HL-60 (cell line): Measurements from ENCODE around the gene VPS9D1.

ENCODE experiments used
- DNase-seq, 2 experiments: peaks; one replicate each; pipeline ENCODE4 v3.0.0-alpha.2; 2010 to 2020; ENCODE audit warnings: low read depth in 1 of 2, low spot score in 1 of 2
- H3K27ac ChIP-seq: fragments of 250-450 bp; sonication (Bioruptor Pico); replicated peaks from 2 replicates; pipeline ENCODE4 v1.5.1; 2020; ENCODE audit warnings: mild to moderate bottlenecking, moderate library complexity
- H3K27me3 ChIP-seq: fragments of 250-450 bp; sonication (Bioruptor Pico); 2 replicates; pipeline ENCODE4 v1.5.1; 2021; ENCODE audit warnings: mild to moderate bottlenecking, moderate library complexity; ENCODE audit not compliant: insufficient read depth, poor library complexity, severe bottlenecking
- H3K4me3 ChIP-seq: replicated peaks from 2 replicates; pipeline ENCODE4 v1.5.1; 2011; ENCODE audit warnings: mild to moderate bottlenecking, control low read depth, low read length; ENCODE audit not compliant: insufficient read depth
- GABPA ChIP-seq: IDR thresholded peaks from 2 replicates; pipeline ENCODE4 v1.6.1; 2012; ENCODE audit warnings: low read depth
- POLR2AphosphoS5 ChIP-seq: IDR thresholded peaks from 2 replicates; pipeline ENCODE4 v1.6.1; 2012; ENCODE audit warnings: low read depth
- SPI1 ChIP-seq: IDR thresholded peaks from 2 replicates; pipeline ENCODE4 v1.6.1; 2012; ENCODE audit warnings: low read depth, mild to moderate bottlenecking, borderline replicate concordance
- TF ChIP-seq, protein P1 (sequence below): IDR thresholded peaks from one replicate; pipeline ENCODE4 v1.5.1; 2011; ENCODE audit warnings: low read length, control low read depth, inconsistent platforms; ENCODE audit not compliant: insufficient read depth
- TF ChIP-seq, protein P2 (sequence below): IDR thresholded peaks from 2 replicates; pipeline ENCODE4 v1.6.1; 2012; ENCODE audit warnings: low read depth; ENCODE audit not compliant: insufficient replicate concordance

VPS9D1 gene

DNA sequence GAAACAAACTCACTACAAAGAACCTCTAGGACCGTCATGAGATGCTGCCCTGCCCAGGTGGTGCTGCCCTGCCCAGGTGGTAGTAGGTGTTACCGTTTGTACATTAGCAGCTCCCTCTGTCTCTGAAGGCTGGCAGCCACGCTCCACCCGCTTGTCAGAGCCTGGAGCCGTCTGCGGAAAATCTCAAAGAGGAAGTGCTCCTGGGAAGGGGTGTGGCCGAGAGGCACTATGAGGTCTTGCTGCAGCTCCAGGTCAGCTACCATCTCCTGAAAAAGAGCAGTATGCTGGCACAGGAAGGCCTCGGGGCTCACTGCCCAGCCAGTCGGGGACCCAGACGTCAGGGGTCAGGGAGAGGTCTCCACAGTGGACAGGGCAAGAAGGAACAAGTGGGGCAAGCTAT is 28.9 kb upstream of the VPS9D1 start:
- Histone ChIP-seq H3K4me3 (no peak overlapping the region), H3K27me3 (no peaks in the 10 kb centered on the region), H3K27ac (no peak overlapping the region)
- peak in 1 of 2 experiments; percentile 73 for DNase-seq
- TF ChIP-seq SPI1 = peak; percentile 93
- TF ChIP-seq, protein P1, sequence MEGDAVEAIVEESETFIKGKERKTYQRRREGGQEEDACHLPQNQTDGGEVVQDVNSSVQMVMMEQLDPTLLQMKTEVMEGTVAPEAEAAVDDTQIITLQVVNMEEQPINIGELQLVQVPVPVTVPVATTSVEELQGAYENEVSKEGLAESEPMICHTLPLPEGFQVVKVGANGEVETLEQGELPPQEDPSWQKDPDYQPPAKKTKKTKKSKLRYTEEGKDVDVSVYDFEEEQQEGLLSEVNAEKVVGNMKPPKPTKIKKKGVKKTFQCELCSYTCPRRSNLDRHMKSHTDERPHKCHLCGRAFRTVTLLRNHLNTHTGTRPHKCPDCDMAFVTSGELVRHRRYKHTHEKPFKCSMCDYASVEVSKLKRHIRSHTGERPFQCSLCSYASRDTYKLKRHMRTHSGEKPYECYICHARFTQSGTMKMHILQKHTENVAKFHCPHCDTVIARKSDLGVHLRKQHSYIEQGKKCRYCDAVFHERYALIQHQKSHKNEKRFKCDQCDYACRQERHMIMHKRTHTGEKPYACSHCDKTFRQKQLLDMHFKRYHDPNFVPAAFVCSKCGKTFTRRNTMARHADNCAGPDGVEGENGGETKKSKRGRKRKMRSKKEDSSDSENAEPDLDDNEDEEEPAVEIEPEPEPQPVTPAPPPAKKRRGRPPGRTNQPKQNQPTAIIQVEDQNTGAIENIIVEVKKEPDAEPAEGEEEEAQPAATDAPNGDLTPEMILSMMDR = no peak
- no peak for TF ChIP-seq GABPA
- TF ChIP-seq, protein P2, sequence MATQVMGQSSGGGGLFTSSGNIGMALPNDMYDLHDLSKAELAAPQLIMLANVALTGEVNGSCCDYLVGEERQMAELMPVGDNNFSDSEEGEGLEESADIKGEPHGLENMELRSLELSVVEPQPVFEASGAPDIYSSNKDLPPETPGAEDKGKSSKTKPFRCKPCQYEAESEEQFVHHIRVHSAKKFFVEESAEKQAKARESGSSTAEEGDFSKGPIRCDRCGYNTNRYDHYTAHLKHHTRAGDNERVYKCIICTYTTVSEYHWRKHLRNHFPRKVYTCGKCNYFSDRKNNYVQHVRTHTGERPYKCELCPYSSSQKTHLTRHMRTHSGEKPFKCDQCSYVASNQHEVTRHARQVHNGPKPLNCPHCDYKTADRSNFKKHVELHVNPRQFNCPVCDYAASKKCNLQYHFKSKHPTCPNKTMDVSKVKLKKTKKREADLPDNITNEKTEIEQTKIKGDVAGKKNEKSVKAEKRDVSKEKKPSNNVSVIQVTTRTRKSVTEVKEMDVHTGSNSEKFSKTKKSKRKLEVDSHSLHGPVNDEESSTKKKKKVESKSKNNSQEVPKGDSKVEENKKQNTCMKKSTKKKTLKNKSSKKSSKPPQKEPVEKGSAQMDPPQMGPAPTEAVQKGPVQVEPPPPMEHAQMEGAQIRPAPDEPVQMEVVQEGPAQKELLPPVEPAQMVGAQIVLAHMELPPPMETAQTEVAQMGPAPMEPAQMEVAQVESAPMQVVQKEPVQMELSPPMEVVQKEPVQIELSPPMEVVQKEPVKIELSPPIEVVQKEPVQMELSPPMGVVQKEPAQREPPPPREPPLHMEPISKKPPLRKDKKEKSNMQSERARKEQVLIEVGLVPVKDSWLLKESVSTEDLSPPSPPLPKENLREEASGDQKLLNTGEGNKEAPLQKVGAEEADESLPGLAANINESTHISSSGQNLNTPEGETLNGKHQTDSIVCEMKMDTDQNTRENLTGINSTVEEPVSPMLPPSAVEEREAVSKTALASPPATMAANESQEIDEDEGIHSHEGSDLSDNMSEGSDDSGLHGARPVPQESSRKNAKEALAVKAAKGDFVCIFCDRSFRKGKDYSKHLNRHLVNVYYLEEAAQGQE = no peak
- TF ChIP-seq POLR2AphosphoS5 = no peak

GRCh38 chr16:89748921-89749320 is 28.2 kb upstream of the VPS9D1 start:
- Histone ChIP-seq H3K27ac (no peak overlapping the region), H3K27me3 (no peaks in the 10 kb centered on the region), H3K4me3 (no peak overlapping the region)
- no peak for DNase-seq
- TF ChIP-seq, protein P2 = no peak
- TF ChIP-seq GABPA = no peak
- no peak for TF ChIP-seq POLR2AphosphoS5
- no peak for TF ChIP-seq SPI1
- TF ChIP-seq, protein P1 = no peak

DNA sequence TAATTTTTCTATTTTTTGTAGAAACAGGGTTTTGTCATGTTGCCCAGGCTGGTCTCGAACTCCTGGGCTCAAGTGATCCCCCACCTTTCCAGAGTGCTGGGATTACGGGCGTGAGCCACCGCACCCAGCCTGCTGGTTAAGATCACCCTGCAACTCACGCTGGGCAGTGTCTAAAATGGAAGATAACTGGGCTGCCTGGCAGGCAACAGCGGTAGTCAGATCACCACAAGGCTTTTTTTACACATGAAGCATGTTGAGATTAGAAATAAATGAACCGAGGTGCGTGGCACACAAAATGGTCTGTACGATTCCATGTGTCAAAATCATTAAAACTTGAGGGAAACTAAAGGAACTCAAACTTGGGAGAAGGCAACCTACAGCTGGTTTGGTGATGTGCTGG is 27.4 kb upstream of the VPS9D1 start:
- no peak for DNase-seq
- TF ChIP-seq SPI1 = no peak
- TF ChIP-seq POLR2AphosphoS5 = no peak
- TF ChIP-seq, protein P1 = no peak
- TF ChIP-seq, protein P2 = no peak
- H3K27me3 ChIP-seq = no peaks in the 10 kb centered on the region
- no peak overlapping the region for H3K27ac ChIP-seq
- H3K4me3 ChIP-seq = no peak overlapping the region
